HepG2 (cell line): ENCODE measurements around the gene EEF1E1. TPM values are rescaled to one million over a fixed set of nuclear protein-coding genes. Genes with fewer than 3 reads are reported as not detected.
A peak's percentile ranks its signal among the peaks of the same experiment; 100 is the strongest.

ENCODE experiments used
- EZH2 ChIP-seq: conservative IDR thresholded peaks from 2 replicates; pipeline ENCODE4 v1.6.1; 2012; ENCODE audit warnings: mild to moderate bottlenecking, low read depth, low read length, moderate library complexity
- HBP1 ChIP-seq: IDR thresholded peaks from 2 replicates; pipeline ENCODE4 v1.6.1; 2016; ENCODE audit warnings: low read depth, control low read depth
- HNRNPH1 ChIP-seq: fragments of 200-400 bp; formaldehyde crosslinking; optimal IDR thresholded peaks from 2 replicates; pipeline ENCODE3; 2017; ENCODE audit warnings: mild to moderate bottlenecking, low read depth, low read length
- NONO ChIP-seq, 2 experiments: fragments of 450-650 bp in 1 of 2; sonication (generic) in 1 of 2; formaldehyde crosslinking in 1 of 2; IDR thresholded peaks in 1 of 2; conservative IDR thresholded peaks in 1 of 2; 2 replicates each; pipeline versions ENCODE4 v1.6.1 to v1.8.0; 2017 to 2022; ENCODE audit warnings: mild to moderate bottlenecking in 1 of 2, missing genetic modification reagents in 1 of 2, moderate library complexity in 1 of 2
- SMAD3 ChIP-seq: sonication (generic); formaldehyde crosslinking; IDR thresholded peaks from 2 replicates; pipeline ENCODE4 v1.4.0; 2020; ENCODE audit warnings: missing genetic modification reagents
- SP140L ChIP-seq: sonication (generic); formaldehyde crosslinking; IDR thresholded peaks from 2 replicates; pipeline ENCODE4 v1.4.0; 2020; ENCODE audit warnings: missing genetic modification reagents, borderline replicate concordance
- XBP1 ChIP-seq: sonication (generic); formaldehyde crosslinking; IDR thresholded peaks from 2 replicates; pipeline ENCODE4 v1.5.0; 2020; ENCODE audit warnings: missing genetic modification reagents
- YEATS2 ChIP-seq: sonication (generic); formaldehyde crosslinking; IDR thresholded peaks from 2 replicates; pipeline ENCODE4 v1.4.0; 2020; ENCODE audit warnings: missing genetic modification reagents, borderline replicate concordance
- ZBTB40 ChIP-seq, 2 experiments: fragments of 450-650 bp in 1 of 2; sonication (generic) in 1 of 2; formaldehyde crosslinking in 1 of 2; IDR thresholded peaks; 2 replicates each; pipeline versions ENCODE4 v1.6.1 to v1.8.0; 2016 to 2022; ENCODE audit warnings: antibody characterized with exemption in 1 of 2, mild to moderate bottlenecking in 1 of 2, missing genetic modification reagents in 1 of 2
- ZBTB42 ChIP-seq: sonication (generic); formaldehyde crosslinking; IDR thresholded peaks from 2 replicates; pipeline ENCODE4 v1.5.0; 2020; ENCODE audit warnings: mild to moderate bottlenecking, missing genetic modification reagents
- ZNF3 ChIP-seq: IDR thresholded peaks from 2 replicates; pipeline ENCODE4 v1.7.0; 2017; ENCODE audit warnings: inconsistent platforms
- ZNF562 ChIP-seq: sonication (generic); formaldehyde crosslinking; IDR thresholded peaks from 2 replicates; pipeline ENCODE4 v1.8.0; 2022; ENCODE audit warnings: missing genetic modification reagents, borderline replicate concordance
- ZSCAN31 ChIP-seq: sonication (generic); formaldehyde crosslinking; IDR thresholded peaks from 2 replicates; pipeline ENCODE4 v1.5.0; 2020; ENCODE audit warnings: low read depth, mild to moderate bottlenecking, missing genetic modification reagents
- polyA plus RNA-seq, 8 experiments: library from polyadenylated mRNA; depleted of rRNA in 3 of 8; stranded (reverse) in 7 of 8; unstranded in 1 of 8; fragments of >200 nt; fragmentation: Illumina TruSeq in 4 of 8; extraction: Trizol in 4 of 8; gene quantifications; 2 replicates each; pipeline versions ENCODE4 v1.2.1 to v1.2.3, GENCODE V29; 2011 to 2016; ENCODE audit warnings: low read depth in 4 of 8, missing spikeins in 1 of 8, mixed read lengths in 1 of 8; ENCODE audit not compliant: insufficient read depth in 1 of 8
- total RNA-seq, 5 experiments: library from RNA; depleted of rRNA; stranded (reverse); fragments of >200 nt; fragmentation: Illumina TruSeq; extraction: Trizol; gene quantifications; 2 replicates each; pipeline ENCODE4 v1.2.3, GENCODE V29; 2016; ENCODE audit warnings: low read depth in 1 of 5
- TF ChIP-seq, protein P1 (sequence below): sonication (generic); formaldehyde crosslinking; IDR thresholded peaks from 2 replicates; pipeline ENCODE4 v1.4.0; 2020; ENCODE audit warnings: missing genetic modification reagents
- TF ChIP-seq, protein P2 (sequence below): sonication (generic); formaldehyde crosslinking; IDR thresholded peaks from 2 replicates; pipeline ENCODE4 v1.5.0; 2020; ENCODE audit warnings: missing genetic modification reagents

EEF1E1 gene
- total and polyA plus RNA-seq, 2 of the 13 experiments (the other 11 are each of a cell fraction or from before 2014, with no cell fraction given): 128 to 188 TPM

DNA sequence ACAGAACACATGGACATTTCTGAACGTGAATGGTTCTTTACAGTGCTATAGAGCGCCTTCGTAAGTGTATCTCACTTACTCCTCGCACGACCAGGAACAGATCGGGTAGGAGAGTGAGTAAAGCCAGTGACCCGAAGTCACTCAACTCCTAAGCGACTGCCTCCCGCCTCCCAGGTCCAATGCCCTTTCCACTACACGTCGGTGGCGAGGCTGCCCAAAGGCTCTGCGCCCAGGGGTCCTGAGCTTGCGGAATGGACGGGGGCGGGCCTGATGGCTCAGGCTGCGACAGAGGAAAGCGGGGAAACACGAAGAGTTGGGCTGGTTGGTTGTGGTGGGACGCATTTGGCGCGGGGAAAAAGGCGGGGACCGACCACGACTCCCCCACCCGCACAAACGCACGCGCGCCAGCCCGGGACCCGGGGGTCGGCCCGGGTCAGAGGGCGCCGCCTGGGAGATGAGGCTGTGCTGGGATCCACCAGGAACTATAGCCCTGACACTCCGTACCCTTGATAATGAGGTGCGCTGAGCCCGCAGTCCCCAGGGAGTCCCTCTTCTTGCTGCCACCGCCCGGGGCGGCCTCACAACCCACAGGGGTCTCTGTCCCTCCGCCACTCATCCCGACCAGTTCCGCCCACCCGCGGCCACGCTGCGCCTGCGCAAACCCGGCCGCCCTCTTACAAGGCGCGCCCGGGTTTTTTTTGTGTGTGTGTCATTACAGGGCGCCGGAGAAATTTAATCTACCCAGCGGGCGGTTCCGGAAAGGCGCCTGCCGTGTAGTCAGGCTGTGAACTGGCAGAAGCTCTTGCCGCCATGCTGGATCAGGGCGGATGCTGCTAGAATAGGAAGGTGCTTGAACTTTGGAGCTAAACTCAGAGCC, 38.3 kb downstream of the EEF1E1 start, which contains the start of gene BLOC1S5 (continued):
- no peak for TF ChIP-seq ZBTB40 (IDR thresholded peaks at IDR 0.05)
- peak; percentile 87 for TF ChIP-seq ZBTB40 (CRISPR knock-in tag; IDR thresholded peaks at IDR 0.05)
- TF ChIP-seq, protein P1, sequence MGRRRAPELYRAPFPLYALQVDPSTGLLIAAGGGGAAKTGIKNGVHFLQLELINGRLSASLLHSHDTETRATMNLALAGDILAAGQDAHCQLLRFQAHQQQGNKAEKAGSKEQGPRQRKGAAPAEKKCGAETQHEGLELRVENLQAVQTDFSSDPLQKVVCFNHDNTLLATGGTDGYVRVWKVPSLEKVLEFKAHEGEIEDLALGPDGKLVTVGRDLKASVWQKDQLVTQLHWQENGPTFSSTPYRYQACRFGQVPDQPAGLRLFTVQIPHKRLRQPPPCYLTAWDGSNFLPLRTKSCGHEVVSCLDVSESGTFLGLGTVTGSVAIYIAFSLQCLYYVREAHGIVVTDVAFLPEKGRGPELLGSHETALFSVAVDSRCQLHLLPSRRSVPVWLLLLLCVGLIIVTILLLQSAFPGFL (CRISPR knock-in tag): peak; percentile 47; the same call in 1 of the 2 replicates
- TF ChIP-seq ZSCAN31: no peak; the same call in none of the 2 replicates
- peak; percentile 83 for TF ChIP-seq ZBTB42
- TF ChIP-seq HBP1 (CRISPR knock-in tag): peak; percentile 90
- peak; percentile 79 for TF ChIP-seq HNRNPH1
- TF ChIP-seq EZH2: no peak
- TF ChIP-seq SMAD3: peak; percentile 91
- TF ChIP-seq XBP1 (CRISPR knock-in tag): no peak
- no peak for TF ChIP-seq NONO (IDR thresholded peaks at IDR 0.05)
- peak; percentile 50; the same call in 1 of the 2 replicates for TF ChIP-seq NONO (CRISPR knock-in tag; conservative IDR thresholded peaks at IDR 0.05)
- peak; percentile 73; the same call in 1 of the 2 replicates for TF ChIP-seq ZNF3 (CRISPR knock-in tag)
- TF ChIP-seq, protein P2, sequence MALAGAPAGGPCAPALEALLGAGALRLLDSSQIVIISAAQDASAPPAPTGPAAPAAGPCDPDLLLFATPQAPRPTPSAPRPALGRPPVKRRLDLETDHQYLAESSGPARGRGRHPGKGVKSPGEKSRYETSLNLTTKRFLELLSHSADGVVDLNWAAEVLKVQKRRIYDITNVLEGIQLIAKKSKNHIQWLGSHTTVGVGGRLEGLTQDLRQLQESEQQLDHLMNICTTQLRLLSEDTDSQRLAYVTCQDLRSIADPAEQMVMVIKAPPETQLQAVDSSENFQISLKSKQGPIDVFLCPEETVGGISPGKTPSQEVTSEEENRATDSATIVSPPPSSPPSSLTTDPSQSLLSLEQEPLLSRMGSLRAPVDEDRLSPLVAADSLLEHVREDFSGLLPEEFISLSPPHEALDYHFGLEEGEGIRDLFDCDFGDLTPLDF (CRISPR knock-in tag): peak; percentile 93
- peak; percentile 67 for TF ChIP-seq SP140L
- no peak for TF ChIP-seq ZNF562 (CRISPR knock-in tag)
- peak; percentile 89; the same call in 1 of the 2 replicates for TF ChIP-seq YEATS2 (CRISPR knock-in tag)
